Mesenchymal stem cell (in vitro differentiated cells and primary cell): ENCODE measurements around the gene GPR149.

ENCODE experiments used
- DNase-seq: peaks from one replicate; pipeline ENCODE4 v3.0.0-alpha.2; 2013
- H2AFZ ChIP-seq: one replicate; pipeline ENCODE4 v1.6.1; 2013; ENCODE audit warnings: low read depth, mild to moderate bottlenecking, control low read depth, inconsistent platforms, low read length, moderate library complexity
- H2AK5ac ChIP-seq: 2 replicates; pipeline ENCODE4 v1.6.1; 2013; ENCODE audit warnings: low read length, moderate library complexity, mild to moderate bottlenecking, inconsistent platforms; ENCODE audit not compliant: severe bottlenecking
- H2BK120ac ChIP-seq: one replicate; pipeline ENCODE4 v1.6.1; 2013; ENCODE audit warnings: low read depth, mild to moderate bottlenecking, inconsistent platforms, low read length, moderate library complexity
- H2BK12ac ChIP-seq, 2 experiments: one replicate each; pipeline ENCODE4 v1.6.1; 2013; ENCODE audit warnings: inconsistent platforms in 2 of 2, low read length in 2 of 2, mild to moderate bottlenecking in 2 of 2, moderate library complexity in 2 of 2, control low read depth in 1 of 2
- H2BK15ac ChIP-seq: one replicate; pipeline ENCODE4 v1.6.1; 2013; ENCODE audit warnings: mild to moderate bottlenecking, low read depth, inconsistent platforms; ENCODE audit not compliant: poor library complexity, severe bottlenecking
- H2BK5ac ChIP-seq: 2 replicates; pipeline ENCODE4 v1.6.1; 2013; ENCODE audit warnings: low read depth, mild to moderate bottlenecking, low read length, control low read depth, inconsistent platforms; ENCODE audit not compliant: poor library complexity, severe bottlenecking
- H3K14ac ChIP-seq, 2 experiments: one replicate each; pipeline ENCODE4 v1.6.1; 2013; ENCODE audit warnings: inconsistent platforms in 2 of 2, low read length in 2 of 2, control low read depth in 1 of 2, mild to moderate bottlenecking in 1 of 2, moderate library complexity in 1 of 2
- H3K18ac ChIP-seq, 2 experiments: one replicate each; pipeline ENCODE4 v1.6.1; 2013; ENCODE audit warnings: inconsistent platforms in 2 of 2, low read length in 2 of 2, control low read depth in 1 of 2, low read depth in 1 of 2, mild to moderate bottlenecking in 1 of 2
- H3K23ac ChIP-seq, 2 experiments: one replicate each; pipeline ENCODE4 v1.6.1; 2013; ENCODE audit warnings: inconsistent platforms in 2 of 2, low read length in 2 of 2, mild to moderate bottlenecking in 2 of 2, moderate library complexity in 2 of 2, control low read depth in 1 of 2
- H3K27ac ChIP-seq: 2 replicates; pipeline ENCODE4 v1.5.1; 2013; ENCODE audit warnings: mild to moderate bottlenecking, moderate library complexity, low read length, control low read depth, inconsistent platforms; ENCODE audit not compliant: poor library complexity, severe bottlenecking
- H3K27me3 ChIP-seq, 2 experiments: 2 replicates each; pipeline versions ENCODE4 v1.6.1 to v1.7.0; 2013; ENCODE audit warnings: low read length in 2 of 2, mild to moderate bottlenecking in 2 of 2, moderate library complexity in 2 of 2, control low read depth in 1 of 2, inconsistent platforms in 1 of 2; ENCODE audit not compliant: control insufficient read depth in 1 of 2, insufficient read depth in 1 of 2
- H3K36me3 ChIP-seq, 2 experiments: 2 replicates each; pipeline versions ENCODE4 v1.6.1 to v1.7.0; 2013; ENCODE audit warnings: low read length in 2 of 2, control low read depth in 1 of 2, inconsistent platforms in 1 of 2, low read depth in 1 of 2, mild to moderate bottlenecking in 1 of 2; ENCODE audit not compliant: insufficient read depth in 2 of 2, control insufficient read depth in 1 of 2
- H3K4ac ChIP-seq, 2 experiments: one replicate each; pipeline ENCODE4 v1.6.1; 2013; ENCODE audit warnings: inconsistent platforms in 2 of 2, low read length in 2 of 2, mild to moderate bottlenecking in 2 of 2, moderate library complexity in 2 of 2, control low read depth in 1 of 2, low read depth in 1 of 2
- H3K4me1 ChIP-seq: 2 replicates; pipeline ENCODE4 v1.6.1; 2013; ENCODE audit warnings: low read depth, low read length, control low read depth; ENCODE audit not compliant: control insufficient read depth, insufficient read depth
- H3K4me2 ChIP-seq: 2 replicates; pipeline ENCODE4 v1.6.1; 2013; ENCODE audit warnings: low read length, mild to moderate bottlenecking, inconsistent platforms; ENCODE audit not compliant: poor library complexity, severe bottlenecking
- H3K4me3 ChIP-seq, 2 experiments: 2 replicates each; pipeline versions ENCODE4 v1.5.1 to v1.7.0; 2013; ENCODE audit warnings: low read length in 2 of 2, mild to moderate bottlenecking in 2 of 2, control low read depth in 1 of 2, low read depth in 1 of 2; ENCODE audit not compliant: insufficient read depth in 1 of 2
- H3K79me1 ChIP-seq: replicated peaks from 2 replicates; pipeline ENCODE4 v1.6.1; 2013; ENCODE audit warnings: mild to moderate bottlenecking, control low read depth, low read length, inconsistent platforms; ENCODE audit not compliant: poor library complexity, severe bottlenecking
- H3K9ac ChIP-seq: 2 replicates; pipeline ENCODE4 v1.7.0; 2013; ENCODE audit warnings: mild to moderate bottlenecking, low read length, moderate library complexity
- H3K9me3 ChIP-seq: 2 replicates; pipeline ENCODE4 v1.7.0; 2013; ENCODE audit warnings: mild to moderate bottlenecking, low read length; ENCODE audit not compliant: control insufficient read depth
- H4K8ac ChIP-seq: one replicate; pipeline ENCODE4 v1.6.1; 2013; ENCODE audit warnings: inconsistent platforms, mild to moderate bottlenecking, low read length, moderate library complexity
- H4K91ac ChIP-seq: one replicate; pipeline ENCODE4 v1.6.1; 2013; ENCODE audit warnings: mild to moderate bottlenecking, low read length, inconsistent platforms
- WGBS: methylation state at CpG from one replicate; pipeline ENCODE4 v1.1.7; 2013; ENCODE audit warnings: mixed read lengths; 5-methylcytosine and 5-hydroxymethylcytosine counted together

The GPR149 gene

DNA sequence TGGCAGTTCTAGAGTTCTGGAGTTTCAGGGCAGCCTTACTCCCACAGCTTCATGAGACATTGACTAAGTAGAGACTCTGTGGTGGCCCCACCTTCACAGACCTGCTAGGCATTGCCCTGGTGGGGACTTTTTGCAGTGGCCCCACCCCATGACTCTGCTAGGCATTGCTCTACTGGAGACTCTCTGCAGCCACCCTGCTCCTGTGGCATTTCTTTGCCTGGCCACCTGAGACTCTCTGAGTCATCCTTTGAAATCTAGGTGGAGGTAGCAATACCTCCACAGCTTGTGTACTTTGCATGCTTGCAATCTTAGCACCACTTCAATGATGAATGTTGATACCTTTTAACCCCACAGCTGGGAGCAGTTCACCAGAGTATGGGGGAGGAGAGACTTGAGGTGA is 65.1 kb downstream of the GPR149 start:
- Histone ChIP-seq H3K18ac (no peak overlapping the region), H2AK5ac (no peak overlapping the region), H3K4me2 (no peak overlapping the region), H3K4me3 (no peak overlapping the region), H3K79me1 (no peaks in the 10 kb centered on the region), H2BK5ac (no peak overlapping the region), H3K9ac (no peak overlapping the region), H3K27ac (no peak overlapping the region), H2BK12ac (no peak overlapping the region), H3K27me3 (no peaks in the 10 kb centered on the region), H3K4ac (no peak overlapping the region), H3K4me1 (no peaks in the 10 kb centered on the region), H2BK120ac (no peak overlapping the region), H4K8ac (no peak overlapping the region), H3K14ac (no peak overlapping the region), H2AFZ (no peak overlapping the region), H3K9me3 (peaks cover 11% of the 10 kb centered on the region), H4K91ac (no peak overlapping the region), H3K23ac (no peak overlapping the region), H2BK15ac (no peak overlapping the region), H3K36me3 (no peaks in the 10 kb centered on the region)
- DNase-seq = no peak

DNA sequence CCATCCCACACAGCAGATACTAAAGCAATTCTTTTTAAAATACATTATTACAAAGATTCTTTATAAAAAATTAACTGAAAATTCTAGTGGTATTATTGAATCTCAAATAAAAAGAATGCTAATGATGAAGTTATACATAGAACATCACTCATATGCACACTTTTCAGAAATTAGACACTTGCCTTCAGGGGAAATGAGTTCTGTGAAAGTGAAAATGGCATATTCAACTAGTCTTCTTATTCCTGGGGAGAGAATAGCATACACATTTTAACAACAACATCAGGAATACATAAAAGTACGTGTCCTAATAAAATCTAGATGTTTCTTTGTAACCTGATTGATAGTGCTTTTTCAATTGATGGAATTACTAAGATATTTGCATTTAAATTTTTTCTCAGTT is 68.9 kb downstream of the GPR149 start:
- WGBS = no CpG with 5 or more reads among the region's 1 CpG
- Histone ChIP-seq H2BK5ac (no peak overlapping the region), H2AK5ac (no peak overlapping the region)

DNA sequence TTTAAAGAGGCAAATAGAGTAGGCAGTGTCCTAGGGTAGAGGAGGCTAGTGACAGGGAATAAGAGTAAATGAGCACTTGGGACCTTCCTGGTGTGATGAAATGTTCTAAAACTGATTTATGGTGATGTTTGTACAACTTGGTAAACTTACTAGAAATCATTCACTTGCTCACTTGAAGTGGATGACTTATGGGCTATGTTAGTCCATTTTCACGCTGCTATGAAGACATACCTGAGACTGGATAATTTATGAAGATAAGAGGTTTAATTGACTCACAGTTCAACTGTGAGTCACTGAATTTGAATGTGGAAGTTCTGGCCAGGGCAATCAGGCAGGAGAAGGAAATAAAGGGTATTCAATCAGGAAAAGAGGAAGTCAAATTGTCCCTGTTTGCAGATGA is 74.0 kb downstream of the GPR149 start:
- Histone ChIP-seq H3K27me3 (no peaks in the 10 kb centered on the region), H3K4me1 (no peaks in the 10 kb centered on the region), H3K79me1 (no peaks in the 10 kb centered on the region), H2BK120ac (no peak overlapping the region), H4K8ac (no peak overlapping the region), H3K9ac (no peak overlapping the region), H3K23ac (no peak overlapping the region), H3K27ac (no peak overlapping the region), H3K18ac (no peak overlapping the region), H3K4me2 (no peak overlapping the region), H3K4me3 (no peak overlapping the region), H2AK5ac (no peak overlapping the region), H2BK12ac (no peak overlapping the region), H2BK15ac (no peak overlapping the region), H3K4ac (no peak overlapping the region), H3K9me3 (no peaks in the 10 kb centered on the region), H2BK5ac (no peak overlapping the region), H4K91ac (no peak overlapping the region), H3K14ac (no peak overlapping the region), H3K36me3 (no peaks in the 10 kb centered on the region), H2AFZ (no peak overlapping the region)
- WGBS = 21% methylated on average over 1 of the region's 1 CpG
- DNase-seq = no peak

More for the DNA sequence above, 68.9 kb downstream of the GPR149 start:
- Histone ChIP-seq H3K27ac (no peak overlapping the region), H3K9ac (no peak overlapping the region), H3K36me3 (no peaks in the 10 kb centered on the region), H3K23ac (no peak overlapping the region), H3K27me3 (no peaks in the 10 kb centered on the region), H2BK15ac (no peak overlapping the region), H3K9me3 (peaks cover 11% of the 10 kb centered on the region), H3K4ac (no peak overlapping the region), H3K4me3 (no peak overlapping the region), H3K79me1 (no peaks in the 10 kb centered on the region), H2BK120ac (no peak overlapping the region), H4K91ac (no peak overlapping the region), H3K4me2 (no peak overlapping the region), H3K14ac (no peak overlapping the region), H2AFZ (no peak overlapping the region), H2BK12ac (no peak overlapping the region), H3K18ac (no peak overlapping the region), H3K4me1 (no peaks in the 10 kb centered on the region), H4K8ac (no peak overlapping the region)
- no peak for DNase-seq

DNA sequence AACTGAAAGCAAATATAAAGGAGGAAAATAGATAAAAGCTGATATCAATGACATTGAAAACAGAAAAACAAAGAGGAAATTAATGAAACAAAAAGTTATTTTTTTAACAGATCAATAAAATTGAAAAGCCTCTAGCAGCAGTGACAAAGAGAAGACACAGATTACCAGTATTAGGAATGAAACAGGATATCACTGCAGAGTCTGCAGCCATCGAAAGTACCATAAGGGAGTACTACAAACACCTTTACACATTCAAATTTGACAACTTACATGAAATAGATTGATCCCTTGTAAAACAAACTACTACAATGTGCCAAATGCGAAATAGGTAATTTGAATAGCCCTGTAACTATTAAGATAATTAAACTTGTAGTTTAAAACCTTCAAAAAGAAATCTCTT is 80.8 kb downstream of the GPR149 start:
- H3K4me3 ChIP-seq = no peak overlapping the region
- H4K8ac ChIP-seq = no peak overlapping the region
- WGBS = 45% methylated on average over 1 of the region's 2 CpGs
- no peak overlapping the region for H3K4ac ChIP-seq
- H3K4me2 ChIP-seq = no peak overlapping the region
- H2BK5ac ChIP-seq = no peak overlapping the region
- H2BK12ac ChIP-seq = no peak overlapping the region
- H3K23ac ChIP-seq = no peak overlapping the region
- no peaks in the 10 kb centered on the region for H3K36me3 ChIP-seq
- no peaks in the 10 kb centered on the region for H3K27me3 ChIP-seq
- H2AFZ ChIP-seq = no peak overlapping the region
- H3K18ac ChIP-seq = no peak overlapping the region
- DNase-seq = no peak
- H4K91ac ChIP-seq = no peak overlapping the region
- no peak overlapping the region for H3K14ac ChIP-seq
- no peak overlapping the region for H3K9ac ChIP-seq
- H3K4me1 ChIP-seq = no peaks in the 10 kb centered on the region
- no peak overlapping the region for H2AK5ac ChIP-seq
- H3K9me3 ChIP-seq = no peaks in the 10 kb centered on the region
- H3K79me1 ChIP-seq = no peaks in the 10 kb centered on the region
- H2BK15ac ChIP-seq = no peak overlapping the region
- no peak overlapping the region for H3K27ac ChIP-seq
- no peak overlapping the region for H2BK120ac ChIP-seq
